GM19324 (cell line): ENCODE results near the gene ZNF385C.

Experiments
- ATAC-seq: cut with Tn5 transposase; IDR thresholded peaks from one replicate; pipeline ENCODE4 v1.9.1; 2021; ENCODE audit warnings: mild to moderate bottlenecking, moderate library complexity; ENCODE audit not compliant: unreplicated experiment, low FRiP score

The ZNF385C gene

GRCh38 chr17:42109086-42109485 lies 10.8 kb upstream of the ZNF385C start:
- no peak for ATAC-seq

GRCh38 chr17:42107597-42108576 lies 9.6 kb upstream of the ZNF385C start:
- ATAC-seq: no peak

GRCh38 chr17:42107124-42107523 lies 8.9 kb upstream of the ZNF385C start:
- ATAC-seq: no peak

- ATAC-seq: no peak
Measured at GRCh38 chr17:42106009-42106408, 7.7 kb upstream of the ZNF385C start.

- ATAC-seq: no peak
Measured at GRCh38 chr17:42104264-42104663, 6.0 kb upstream of the ZNF385C start.

GRCh38 chr17:42103221-42103954 lies 5.1 kb upstream of the ZNF385C start:
- no peak for ATAC-seq

GRCh38 chr17:42101513-42102292 lies 3.4 kb upstream of the ZNF385C start:
- ATAC-seq: no peak

- no peak for ATAC-seq
Measured at GRCh38 chr17:42098730-42099399, 592 bp upstream of the ZNF385C start.

- no peak for ATAC-seq
Measured at GRCh38 chr17:42096360-42097111, 1.7 kb downstream of the ZNF385C start.

- ATAC-seq: no peak
Measured at GRCh38 chr17:42094375-42095069, 3.8 kb downstream of the ZNF385C start.

- ATAC-seq: no peak
Measured at GRCh38 chr17:42092939-42093338, 5.3 kb downstream of the ZNF385C start.

- no peak for ATAC-seq
Measured at GRCh38 chr17:42090964-42091790, 7.1 kb downstream of the ZNF385C start.

- no peak for ATAC-seq
Measured at GRCh38 chr17:42088736-42089135, 9.5 kb downstream of the ZNF385C start.

GRCh38 chr17:42087736-42088705 lies 10.3 kb downstream of the ZNF385C start:
- ATAC-seq: no peak

GRCh38 chr17:42087042-42087701 lies 11.1 kb downstream of the ZNF385C start:
- ATAC-seq: no peak

GRCh38 chr17:42081516-42082129 lies 16.6 kb downstream of the ZNF385C start:
- no peak for ATAC-seq
